HepG2 (cell line): ENCODE results near the gene CEP89. TPM values are rescaled to one million over a fixed set of nuclear protein-coding genes. Genes with fewer than 3 reads are reported as not detected.
A peak's percentile ranks its signal among the peaks of the same experiment; 100 is the strongest.

Source experiments
- ATAC-seq: fragments of 200-7000 bp; cut with Tn5 transposase; 3 replicates; pipeline ENCODE4 v1.9.1; 2020; ENCODE audit warnings: mild to moderate bottlenecking, moderate library complexity
- BruUV-seq: library from RNA; stranded (reverse); fragments of 400-500 nt; replicated peaks from 2 replicates; lab custom pipeline; 2021; lab: Mats Ljungman, UMichigan
- CTCF ChIA-PET: fragments of 300-600 bp; formaldehyde crosslinking; extraction: SDS; loops from one replicate; lab custom pipeline; 2021; ENCODE audit warnings: low total read pairs, inconsistent platforms, low intra/inter-chr PET ratio; lab: Yijun Ruan, JAX
- POLR2A ChIA-PET: fragments of 350-600 bp; sonication (Branson Sonifier 250); formaldehyde crosslinking; loops from one replicate; lab custom pipeline; 2020; ENCODE audit warnings: antibody characterized with exemption, inconsistent platforms; lab: Yijun Ruan, JAX
- DNase-seq: peaks from one replicate; pipeline ENCODE4 v3.0.0-alpha.2; 2015; ENCODE audit warnings: low spot score
- FAIRE-seq: peaks from 3 replicates; lab custom pipeline; 2011; peaks lifted over from hg19 to GRCh38; lab: Jason Lieb, UNC
- H2AFZ ChIP-seq: one replicate; pipeline ENCODE4 v1.6.1; 2011; ENCODE audit warnings: low read length, inconsistent platforms
- H3K27ac ChIP-seq: fragments of 300-600 bp; 3 replicates; pipeline ENCODE4 v1.8.0; 2011; ENCODE audit warnings: mixed run types, mild to moderate bottlenecking, mixed read lengths, low read length, inconsistent platforms; ENCODE audit not compliant: insufficient read depth; ENCODE audit errors: extremely low read length
- H3K27me3 ChIP-seq, 2 experiments: fragments of 200-600 bp in 1 of 2; 2 replicates in 1 of 2; 3 replicates in 1 of 2; pipeline versions ENCODE4 v1.6.0 to v1.8.0; 2011; ENCODE audit warnings: low read length in 2 of 2, mild to moderate bottlenecking in 2 of 2, moderate library complexity in 2 of 2, inconsistent platforms in 1 of 2; ENCODE audit not compliant: insufficient read depth in 2 of 2, control insufficient read depth in 1 of 2
- H3K36me3 ChIP-seq, 2 experiments: fragments of 200-600 bp in 1 of 2; replicated peaks in 1 of 2; 2 replicates in 1 of 2; 3 replicates in 1 of 2; pipeline versions ENCODE4 v1.5.1 to v1.8.0; 2011; ENCODE audit warnings: low read length in 2 of 2, inconsistent platforms in 1 of 2; ENCODE audit not compliant: insufficient read depth in 2 of 2, control insufficient read depth in 1 of 2
- H3K4me1 ChIP-seq: 2 replicates; pipeline ENCODE4 v1.5.1; 2012; ENCODE audit warnings: low read length, inconsistent platforms; ENCODE audit not compliant: insufficient read depth
- H3K4me2 ChIP-seq: 2 replicates; pipeline ENCODE4 v1.6.0; 2011; ENCODE audit warnings: low read depth, low read length, inconsistent platforms
- H3K4me3 ChIP-seq, 3 experiments: fragments of 200-600 bp in 1 of 3; sonication (generic), shearing (Covaris generic) in 1 of 3; replicated peaks in 1 of 3; 2 replicates each; pipeline ENCODE4 v1.5.1; 2011 to 2016; ENCODE audit warnings: low read length in 3 of 3, inconsistent platforms in 2 of 3, low read depth in 2 of 3, mild to moderate bottlenecking in 2 of 3, control low read depth in 1 of 3, mixed read lengths in 1 of 3; ENCODE audit not compliant: insufficient read depth in 1 of 3
- H3K79me2 ChIP-seq: one replicate; pipeline ENCODE4 v1.6.1; 2011; ENCODE audit warnings: low read length, inconsistent platforms; ENCODE audit not compliant: insufficient read depth
- H3K9ac ChIP-seq: 2 replicates; pipeline ENCODE4 v1.6.0; 2011; ENCODE audit warnings: mild to moderate bottlenecking, low read depth, low read length, inconsistent platforms; ENCODE audit not compliant: insufficient read depth
- H3K9me3 ChIP-seq: 2 replicates; pipeline ENCODE4 v1.5.1; 2012; ENCODE audit warnings: mild to moderate bottlenecking, low read length
- H4K20me1 ChIP-seq: 2 replicates; pipeline ENCODE4 v1.6.0; 2011; ENCODE audit warnings: inconsistent platforms, mild to moderate bottlenecking, low read length, moderate library complexity; ENCODE audit not compliant: insufficient read depth
- CEBPB ChIP-seq: IDR thresholded peaks from 2 replicates; pipeline ENCODE4 v1.6.1; 2011; ENCODE audit warnings: low read depth, low read length, improper control_type of control experiment, borderline replicate concordance
- HNF4A ChIP-seq: sonication (generic); formaldehyde crosslinking; IDR thresholded peaks from 2 replicates; pipeline ENCODE4 v1.4.0; 2020; ENCODE audit warnings: missing genetic modification reagents
- ZFP91 ChIP-seq: sonication (generic); formaldehyde crosslinking; IDR thresholded peaks from 2 replicates; pipeline ENCODE4 v1.9.0; 2022; ENCODE audit warnings: missing genetic modification reagents, mild to moderate bottlenecking, borderline replicate concordance
- ZGPAT ChIP-seq: IDR thresholded peaks from 2 replicates; pipeline ENCODE4 v1.6.1; 2016; ENCODE audit warnings: mild to moderate bottlenecking
- ZNF879 ChIP-seq: sonication (generic); formaldehyde crosslinking; IDR thresholded peaks from 2 replicates; pipeline ENCODE4 v1.8.1; 2023; ENCODE audit warnings: missing genetic modification reagents
- WGBS: methylation state at CpG from one replicate; pipeline ENCODE4 v1.1.6; 2017; ENCODE audit warnings: low lambda C conversion rate; 5-methylcytosine and 5-hydroxymethylcytosine counted together
- in situ Hi-C: cut with HindIII; loops from 2 replicates; pipeline ENCODE4 v1.10.0; 2017; ENCODE audit warnings: low pct_unique_long_range_greater_than_20kb; ENCODE audit not compliant: extremely low pct_ligation_motif_present
- intact Hi-C: fragments of 100-400 bp; cut with micrococcal nuclease; formaldehyde crosslinking; loops from one replicate; pipeline ENCODE4 v1.10.0; 2022; ENCODE audit not compliant: unreplicated experiment
- polyA plus RNA-seq, 8 experiments: library from polyadenylated mRNA; depleted of rRNA in 3 of 8; stranded (reverse) in 7 of 8; unstranded in 1 of 8; fragments of >200 nt; fragmentation: Illumina TruSeq in 4 of 8; extraction: Trizol in 4 of 8; gene quantifications; 2 replicates each; pipeline versions ENCODE4 v1.2.1 to v1.2.3, GENCODE V29; 2011 to 2016; ENCODE audit warnings: low read depth in 4 of 8, missing spikeins in 1 of 8, mixed read lengths in 1 of 8; ENCODE audit not compliant: insufficient read depth in 1 of 8
- total RNA-seq, 5 experiments: library from RNA; depleted of rRNA; stranded (reverse); fragments of >200 nt; fragmentation: Illumina TruSeq; extraction: Trizol; gene quantifications; 2 replicates each; pipeline ENCODE4 v1.2.3, GENCODE V29; 2016; ENCODE audit warnings: low read depth in 1 of 5

Gene CEP89
- total and polyA plus RNA-seq, 2 of the 13 experiments (the other 11 are each of a cell fraction or from before 2014, with no cell fraction given), result 7.2 to 10.9 TPM

GRCh38 chr19:32831611-32832010 lies 140.1 kb downstream of the CEP89 start:
- Histone ChIP-seq H3K9ac (no peak overlapping the region), H3K27me3 (no peaks in the 10 kb centered on the region), H3K27ac (no peak overlapping the region), H3K79me2 (no peaks in the 10 kb centered on the region), H3K4me3 (no peak overlapping the region), H3K36me3 (peaks cover 0 to 1% of the 10 kb centered on the region in 2 experiments; a peak in 1 of 5 replicates), H4K20me1 (no peaks in the 10 kb centered on the region), H3K4me2 (no peak overlapping the region), H3K4me1 (peaks cover 17% of the 10 kb centered on the region), H2AFZ (no peak overlapping the region), H3K9me3 (no peaks in the 10 kb centered on the region)
- WGBS, result 77% methylated on average over 5 of the region's 5 CpGs
- in situ Hi-C loops (no loop called here), intact Hi-C loops (no loop called here)
- BruUV-seq, result no TSS peak
- ATAC-seq, result no peak
- DNase-seq, result no peak
- ChIA-PET CTCF (no interaction called here), POLR2A (no interaction called here)
- no peak for TF ChIP-seq ZFP91 (CRISPR knock-in tag)
- TF ChIP-seq ZNF879, result no peak
- peak; percentile 57 for TF ChIP-seq CEBPB
- 0 out of 2 replicates have a peak, but pooled peaks have one; percentile 9 for TF ChIP-seq HNF4A (CRISPR knock-in tag)
- TF ChIP-seq ZGPAT (CRISPR knock-in tag), result no peak
- FAIRE-seq, result no peak
